ENCODE results near the gene B4GALT2.

Gene B4GALT2

DNA sequence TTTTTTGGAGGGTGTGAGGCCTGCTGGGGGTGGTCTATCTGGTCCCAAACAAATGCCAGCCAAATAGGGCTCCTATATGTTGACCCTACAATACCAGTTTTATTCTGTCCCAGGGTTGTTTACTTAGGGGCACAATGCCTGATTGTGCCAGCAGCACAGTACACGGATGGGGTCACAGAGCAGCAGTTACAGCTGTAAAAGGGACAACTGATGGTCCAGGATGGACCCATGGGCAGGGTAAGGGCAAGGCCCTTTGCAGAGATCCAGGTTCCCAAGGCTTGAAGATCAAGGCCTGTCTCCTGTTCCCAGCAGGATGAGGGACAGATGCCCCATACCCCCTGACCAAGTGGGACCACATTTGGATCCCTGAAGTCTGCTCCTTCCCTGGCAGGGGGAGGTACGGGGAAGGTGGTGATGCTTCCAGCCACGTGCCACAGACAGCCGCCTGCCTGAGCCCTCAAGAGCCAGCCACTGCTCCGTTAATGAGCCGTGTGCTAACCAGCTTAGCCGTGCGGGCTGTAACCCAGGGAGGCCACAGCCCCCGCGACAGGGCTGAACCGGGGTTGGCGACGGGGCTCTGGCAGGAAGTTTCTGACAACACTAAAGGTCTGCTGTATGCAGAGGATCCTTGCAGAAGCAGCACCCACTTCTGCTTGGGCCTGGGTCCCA, 34.1 kb downstream of the B4GALT2 start:
- in situ Hi-C loops (cut with MboI; ENCODE audit: low pct_unique_long_range_greater_than_20kb, low sequenced_read_pairs, unreplicated experiment), result no loop called here
- TF ChIP-seq, protein P1, sequence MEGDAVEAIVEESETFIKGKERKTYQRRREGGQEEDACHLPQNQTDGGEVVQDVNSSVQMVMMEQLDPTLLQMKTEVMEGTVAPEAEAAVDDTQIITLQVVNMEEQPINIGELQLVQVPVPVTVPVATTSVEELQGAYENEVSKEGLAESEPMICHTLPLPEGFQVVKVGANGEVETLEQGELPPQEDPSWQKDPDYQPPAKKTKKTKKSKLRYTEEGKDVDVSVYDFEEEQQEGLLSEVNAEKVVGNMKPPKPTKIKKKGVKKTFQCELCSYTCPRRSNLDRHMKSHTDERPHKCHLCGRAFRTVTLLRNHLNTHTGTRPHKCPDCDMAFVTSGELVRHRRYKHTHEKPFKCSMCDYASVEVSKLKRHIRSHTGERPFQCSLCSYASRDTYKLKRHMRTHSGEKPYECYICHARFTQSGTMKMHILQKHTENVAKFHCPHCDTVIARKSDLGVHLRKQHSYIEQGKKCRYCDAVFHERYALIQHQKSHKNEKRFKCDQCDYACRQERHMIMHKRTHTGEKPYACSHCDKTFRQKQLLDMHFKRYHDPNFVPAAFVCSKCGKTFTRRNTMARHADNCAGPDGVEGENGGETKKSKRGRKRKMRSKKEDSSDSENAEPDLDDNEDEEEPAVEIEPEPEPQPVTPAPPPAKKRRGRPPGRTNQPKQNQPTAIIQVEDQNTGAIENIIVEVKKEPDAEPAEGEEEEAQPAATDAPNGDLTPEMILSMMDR (IDR thresholded peaks at IDR 0.05; ENCODE audit: extremely low read depth, insufficient read depth, missing control alignments), result no peak

DNA sequence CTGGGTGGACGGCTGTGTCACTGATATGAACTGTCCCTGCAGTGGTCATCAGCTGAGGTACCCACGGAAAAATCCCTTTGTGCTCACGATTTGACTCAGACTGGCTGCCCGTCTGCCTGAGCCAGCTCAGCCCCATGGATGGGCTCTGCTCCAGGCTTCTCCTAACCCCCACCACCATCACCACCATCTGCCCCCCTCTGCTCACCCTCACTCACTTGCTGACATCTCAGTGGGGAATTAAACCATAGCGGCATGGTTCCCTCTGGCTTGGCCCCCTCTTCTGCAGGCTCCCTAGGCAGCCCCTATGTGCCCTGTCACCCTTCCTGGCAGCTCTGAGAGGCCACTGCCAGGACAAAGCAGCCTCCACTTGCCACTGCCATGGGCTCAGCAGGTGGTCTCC, 34.9 kb downstream of the B4GALT2 start:
- TF ChIP-seq, protein P1 (IDR thresholded peaks at IDR 0.05; ENCODE audit: extremely low read depth, insufficient read depth, missing control alignments), result no peak
- in situ Hi-C loops (cut with MboI; ENCODE audit: low pct_unique_long_range_greater_than_20kb, low sequenced_read_pairs, unreplicated experiment), result no loop called here
- DNase-seq (ENCODE audit: low spot score), result no peak

More for the DNA sequence above, 34.1 kb downstream of the B4GALT2 start:
- no peak for DNase-seq (ENCODE audit: low spot score)

DNA sequence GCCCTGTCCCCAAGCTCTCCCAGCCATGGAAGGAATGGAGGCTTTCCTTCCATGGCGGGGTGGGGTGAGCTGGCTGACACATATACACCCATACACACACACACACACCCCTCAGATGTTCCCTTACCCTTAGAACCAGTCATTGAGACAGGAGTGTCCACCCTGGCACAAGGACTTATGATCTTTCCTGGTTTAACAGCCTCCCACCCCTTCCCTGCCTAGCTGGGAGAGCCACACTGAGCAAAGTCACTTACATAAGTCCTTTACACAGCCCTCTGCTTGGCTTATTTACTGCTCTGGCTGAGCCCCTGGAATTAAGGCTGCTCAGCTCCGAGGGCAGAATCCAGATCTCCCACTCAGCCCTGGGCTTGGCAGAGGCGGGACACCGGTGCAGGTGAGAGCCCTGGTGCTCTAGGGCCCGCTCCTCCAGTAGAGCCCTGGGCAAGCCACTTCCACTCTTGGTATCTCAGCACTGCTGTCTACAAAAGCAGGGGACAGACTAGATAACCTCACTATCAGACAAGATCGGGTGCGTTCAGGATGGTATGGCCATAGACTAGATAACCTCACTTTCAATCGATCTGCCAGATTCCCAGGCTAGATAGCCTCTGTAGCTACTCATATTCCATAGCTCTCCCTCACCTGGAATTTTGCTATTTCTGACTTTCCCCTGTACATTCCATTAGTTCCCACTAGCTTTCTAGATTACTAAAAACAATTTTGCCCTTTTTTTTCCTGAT, 35.5 kb downstream of the B4GALT2 start:
- in situ Hi-C loops (cut with MboI; ENCODE audit: low pct_unique_long_range_greater_than_20kb, low sequenced_read_pairs, unreplicated experiment), result no loop called here
- TF ChIP-seq, protein P1 (IDR thresholded peaks at IDR 0.05; ENCODE audit: extremely low read depth, insufficient read depth, missing control alignments), result no peak
- DNase-seq (ENCODE audit: low spot score), result no peak

DNA sequence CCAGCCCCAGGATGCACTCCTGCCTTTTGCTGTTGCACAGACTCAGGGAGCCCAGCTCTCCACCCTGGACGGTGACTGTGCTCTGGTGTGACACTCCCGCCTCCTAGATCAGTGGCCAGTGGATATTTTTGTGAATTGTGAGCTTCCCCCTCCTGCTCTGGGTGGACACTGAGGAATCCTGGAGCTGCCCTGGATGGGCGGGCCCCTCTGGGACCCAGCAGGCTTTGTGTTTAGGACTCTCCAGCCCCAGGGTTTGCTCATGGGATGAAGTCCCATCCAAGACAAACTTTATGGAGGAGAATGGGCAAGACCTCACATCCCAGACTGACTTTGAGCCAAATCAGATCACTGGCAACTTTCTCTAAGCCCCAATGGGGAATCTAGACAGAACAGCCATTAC, 36.2 kb downstream of the B4GALT2 start:
- in situ Hi-C loops (cut with MboI; ENCODE audit: low pct_unique_long_range_greater_than_20kb, low sequenced_read_pairs, unreplicated experiment), result no loop called here
- DNase-seq (ENCODE audit: low spot score), result no peak
- TF ChIP-seq, protein P1 (IDR thresholded peaks at IDR 0.05; ENCODE audit: extremely low read depth, insufficient read depth, missing control alignments), result no peak

DNA sequence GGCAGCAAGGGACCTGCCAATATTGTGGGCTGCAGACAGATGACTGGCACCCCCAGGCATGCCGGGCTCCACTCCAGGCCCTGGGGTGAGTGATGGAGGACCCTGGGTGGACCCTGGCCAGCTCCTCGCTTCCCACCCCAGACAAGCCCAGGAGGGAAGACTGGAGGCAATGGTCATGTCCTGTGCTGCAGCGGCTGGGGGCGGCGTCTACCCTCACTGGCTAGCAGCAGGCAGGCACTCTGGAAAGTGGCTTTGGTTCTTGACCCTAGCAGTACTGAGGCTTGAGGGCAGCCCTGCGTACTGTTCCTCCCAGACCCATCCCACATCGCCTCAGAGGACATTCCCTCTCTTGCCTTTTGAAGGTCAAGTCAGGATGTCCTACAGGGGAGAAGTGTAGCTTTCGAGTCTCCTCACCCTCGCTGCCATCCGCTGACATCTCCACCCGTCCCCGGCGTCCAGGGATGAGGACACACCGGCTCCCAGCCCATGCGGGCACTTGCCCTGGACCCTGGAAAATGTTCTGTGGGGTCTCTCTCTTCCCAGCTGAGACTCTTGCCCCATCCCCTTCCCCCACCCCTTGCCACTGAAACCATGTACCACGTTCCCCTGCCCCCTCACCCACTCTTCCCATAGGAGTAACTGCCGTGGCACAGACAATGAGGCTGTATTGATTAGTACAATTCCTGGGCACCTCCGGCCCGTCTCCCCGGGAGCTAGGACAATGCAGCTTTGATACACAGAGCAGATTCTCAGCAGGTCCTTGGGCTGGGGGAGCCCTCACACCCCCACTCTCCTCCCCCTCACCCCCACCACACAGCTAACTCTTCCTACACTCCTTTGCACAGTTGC, 37.3 kb downstream of the B4GALT2 start:
- TF ChIP-seq, protein P1 (IDR thresholded peaks at IDR 0.05; ENCODE audit: extremely low read depth, insufficient read depth, missing control alignments), result no peak
- DNase-seq (ENCODE audit: low spot score), result no peak
- in situ Hi-C loops (cut with MboI; ENCODE audit: low pct_unique_long_range_greater_than_20kb, low sequenced_read_pairs, unreplicated experiment), result no loop called here

DNA sequence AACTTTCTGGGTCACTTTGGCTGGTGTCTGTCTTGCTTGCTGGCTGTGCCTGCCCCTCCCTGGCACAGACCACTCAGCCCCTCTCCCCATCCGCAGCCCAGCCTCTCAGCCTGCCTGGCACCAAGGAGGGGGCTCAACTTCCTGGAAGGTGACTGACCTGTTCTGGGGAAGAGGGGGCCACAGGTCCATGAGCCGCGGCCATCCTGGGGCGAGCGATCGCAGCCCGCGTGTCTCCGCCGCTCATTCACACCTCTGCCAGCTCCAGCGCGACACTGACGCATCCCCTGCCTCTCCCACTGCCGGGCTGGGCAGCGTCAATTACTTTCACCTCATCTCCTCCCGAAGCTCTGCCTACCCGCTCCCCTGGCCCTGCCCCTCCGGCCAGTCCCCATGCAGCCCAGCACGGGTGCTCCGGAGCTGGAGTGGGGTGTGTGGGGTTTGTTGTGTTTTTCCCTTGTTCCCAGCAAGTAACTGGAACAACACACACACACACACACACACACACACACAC, 37.9 kb downstream of the B4GALT2 start:
- in situ Hi-C loops (cut with MboI; ENCODE audit: low pct_unique_long_range_greater_than_20kb, low sequenced_read_pairs, unreplicated experiment), result no loop called here

More for the DNA sequence above, 37.9 kb downstream of the B4GALT2 start:
- TF ChIP-seq, protein P1 (IDR thresholded peaks at IDR 0.05; ENCODE audit: extremely low read depth, insufficient read depth, missing control alignments), result no peak
- no peak for DNase-seq (ENCODE audit: low spot score)
